ENCODE measurements around the gene OR4K1.

DNA sequence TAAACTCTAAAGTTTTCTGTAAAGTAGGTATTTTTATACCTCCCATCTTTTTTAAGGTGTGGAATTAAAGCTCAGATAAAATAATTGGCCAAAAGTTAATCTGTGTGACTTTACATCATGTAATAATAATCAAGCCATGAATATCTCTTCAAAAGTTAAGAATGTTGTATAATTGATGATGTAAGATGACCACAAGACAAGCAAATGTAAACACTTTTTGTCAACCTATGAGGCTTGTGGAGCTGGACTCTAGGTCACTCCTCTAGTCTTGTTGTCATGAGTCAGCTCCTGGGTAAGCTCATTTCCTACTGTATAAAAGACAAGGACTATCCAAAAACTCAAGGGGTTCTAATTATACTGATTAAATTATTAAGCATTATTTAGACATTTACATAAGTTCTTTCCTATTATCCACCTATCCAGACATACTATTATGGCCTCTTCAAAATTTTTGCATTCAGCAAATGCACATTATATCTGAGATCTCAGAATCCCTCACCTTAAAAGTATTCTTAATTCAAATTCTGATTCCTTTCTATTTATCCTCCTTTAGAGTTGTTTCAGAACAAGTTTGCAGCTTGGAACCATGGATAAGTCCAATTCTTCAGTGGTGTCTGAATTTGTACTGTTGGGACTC lies 10.6 kb upstream of the OR4K1 start, which contains the start of gene OR4K5:
- TF ChIP-seq POLR2A (IDR thresholded peaks at IDR 0.05; ENCODE audit: low read length) (no peak), GATA1 (IDR thresholded peaks at IDR 0.05; ENCODE audit: low read depth, low read length) (no peak)

All from erythroblast (primary cell).